Measurements from ENCODE around the gene EHBP1.

The EHBP1 gene

GRCh38 chr2:63034526-63034925 lies 329.0 kb downstream of the EHBP1 start:
- DNase-seq: no peak

GRCh38 chr2:63035169-63035568 lies 329.7 kb downstream of the EHBP1 start:
- DNase-seq: no peak

GRCh38 chr2:63035660-63036059 lies 330.1 kb downstream of the EHBP1 start:
- DNase-seq: no peak

GRCh38 chr2:63038034-63038433 lies 332.5 kb downstream of the EHBP1 start:
- DNase-seq: no peak

GRCh38 chr2:63040586-63040985 lies 335.1 kb downstream of the EHBP1 start:
- DNase-seq: no peak

- DNase-seq: no peak
Measured at GRCh38 chr2:63041592-63041991, 336.1 kb downstream of the EHBP1 start.

GRCh38 chr2:63044362-63045327 lies 339.1 kb downstream of the EHBP1 start:
- no peak for DNase-seq

- no peak for DNase-seq
Measured at GRCh38 chr2:63046552-63046951, 341.0 kb downstream of the EHBP1 start.

- no peak for DNase-seq
Measured at GRCh38 chr2:63046961-63047320, 341.4 kb downstream of the EHBP1 start.

- DNase-seq: no peak
Measured at GRCh38 chr2:63047321-63048279, 342.1 kb downstream of the EHBP1 start.

- DNase-seq: no peak
Measured at GRCh38 chr2:63048367-63049171, 343.1 kb downstream of the EHBP1 start.

GRCh38 chr2:63049211-63049969 lies 343.9 kb downstream of the EHBP1 start:
- no peak for DNase-seq

GRCh38 chr2:63049970-63050333 lies 344.4 kb downstream of the EHBP1 start:
- DNase-seq: peak; percentile 16

- DNase-seq: peak; percentile 55
Measured at GRCh38 chr2:63050334-63051041, 345.0 kb downstream of the EHBP1 start, which contains the start of gene OTX1. Gene OTX1 (plus strand): TSS chr2:63050830. CDS start chr2:63052991, 2,161 bp downstream.

- DNase-seq: no peak
Measured at GRCh38 chr2:63051042-63051794, 345.7 kb downstream of the EHBP1 start.

GRCh38 chr2:63051795-63052333 lies 346.4 kb downstream of the EHBP1 start:
- no peak for DNase-seq

- DNase-seq: no peak
Measured at GRCh38 chr2:63052411-63053080, 347.0 kb downstream of the EHBP1 start.

GRCh38 chr2:63053081-63053888 lies 347.8 kb downstream of the EHBP1 start:
- no peak for DNase-seq

Measured in HCEC 1CT (cell line).